HFFc6 (cell line): ENCODE measurements around the gene AATF. TPM values are rescaled to one million over a fixed set of nuclear protein-coding genes. Genes with fewer than 3 reads are reported as not detected.

Source experiments
- DNase-seq: peaks from one replicate; pipeline ENCODE4 v3.0.0-alpha.2; 2018
- H3K27ac Mint-ChIP-seq: 2 replicates; pipeline ENCODE4 v1.8.0; 2020; ENCODE audit warnings: mild to moderate bottlenecking, mixed read lengths
- H3K27me3 Mint-ChIP-seq: 2 replicates; pipeline ENCODE4 v1.8.0; 2021; ENCODE audit warnings: mild to moderate bottlenecking, moderate library complexity, mixed read lengths; ENCODE audit not compliant: insufficient read depth
- H3K36me3 Mint-ChIP-seq: 2 replicates; pipeline ENCODE4 v1.8.0; 2021; ENCODE audit warnings: low read depth, mixed read lengths
- H3K4me1 Mint-ChIP-seq: 2 replicates; pipeline ENCODE4 v1.8.0; 2020; ENCODE audit warnings: low read depth, mixed read lengths
- H3K4me3 Mint-ChIP-seq: 2 replicates; pipeline ENCODE4 v1.8.0; 2020; ENCODE audit warnings: mild to moderate bottlenecking, moderate library complexity, mixed read lengths
- H3K9me3 Mint-ChIP-seq: 2 replicates; pipeline ENCODE4 v1.8.0; 2020; ENCODE audit warnings: mild to moderate bottlenecking, mixed read lengths
- CTCF ChIP-seq: fragments of 200-600 bp; sonication (generic); IDR thresholded peaks from 2 replicates; pipeline ENCODE4 v1.5.0; 2021; ENCODE audit warnings: antibody characterized with exemption, mild to moderate bottlenecking
- total RNA-seq, 6 experiments: library from RNA; stranded (reverse); fragmentation: NEBNext Ultra II Directional; extraction: Animal tissue kit (Norgen Biotek cat#: 25700); gene quantifications; 2 replicates in 1 of 6; 3 replicates in 5 of 6; pipeline ENCODE4 v1.2.3, GENCODE V29; 2021

Gene AATF
- total RNA-seq, 6 experiments from 2014 or later, result 45.1 to 57.1 (median 52.7) TPM

- Mint-ChIP-seq H3K27me3 (no peaks in the 10 kb centered on the region), H3K27ac (no peak overlapping the region), H3K9me3 (no peaks in the 10 kb centered on the region), H3K4me1 (no peaks in the 10 kb centered on the region), H3K36me3 (no peaks in the 10 kb centered on the region), H3K4me3 (no peak overlapping the region)
- no peak for DNase-seq
- TF ChIP-seq CTCF, result no peak
These were observed 75.5 kb downstream of the AATF start for GRCh38 chr17:37024181-37024637.

GRCh38 chr17:37025238-37025637 is 76.5 kb downstream of the AATF start:
- DNase-seq, result no peak
- Mint-ChIP-seq H3K4me1 (no peaks in the 10 kb centered on the region), H3K27me3 (no peaks in the 10 kb centered on the region), H3K27ac (no peak overlapping the region), H3K4me3 (no peak overlapping the region), H3K9me3 (no peaks in the 10 kb centered on the region), H3K36me3 (no peaks in the 10 kb centered on the region)
- TF ChIP-seq CTCF, result no peak

GRCh38 chr17:37025847-37026530 is 77.2 kb downstream of the AATF start:
- H3K9me3 Mint-ChIP-seq, result no peaks in the 10 kb centered on the region
- H3K4me3 Mint-ChIP-seq, result no peak overlapping the region
- DNase-seq, result no peak
- H3K36me3 Mint-ChIP-seq, result no peaks in the 10 kb centered on the region
- no peak overlapping the region for H3K27ac Mint-ChIP-seq
- no peak for TF ChIP-seq CTCF
- no peaks in the 10 kb centered on the region for H3K27me3 Mint-ChIP-seq
- no peaks in the 10 kb centered on the region for H3K4me1 Mint-ChIP-seq

DNA sequence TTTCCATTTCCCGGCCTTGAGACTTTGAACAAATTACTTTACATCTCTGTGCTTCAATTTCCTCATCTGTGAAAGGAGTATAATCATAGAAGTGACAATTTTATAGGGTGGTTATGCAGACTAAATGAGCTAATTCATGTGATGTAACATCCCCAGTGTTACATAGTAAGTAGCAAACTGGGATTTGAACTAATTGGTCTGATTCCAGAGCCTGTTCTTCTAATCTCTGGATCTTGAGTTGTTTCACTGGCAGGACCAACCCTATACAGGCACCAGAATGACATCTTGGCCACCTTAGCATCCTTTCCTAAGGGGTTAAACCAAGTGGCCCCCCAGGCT is 77.7 kb downstream of the AATF start:
- no peak overlapping the region for H3K4me3 Mint-ChIP-seq
- no peak for TF ChIP-seq CTCF
- no peaks in the 10 kb centered on the region for H3K4me1 Mint-ChIP-seq
- DNase-seq, result no peak
- H3K36me3 Mint-ChIP-seq, result 0 out of 2 replicates have a peak, but pooled peaks cover 2% of the 10 kb centered on the region
- H3K9me3 Mint-ChIP-seq, result no peaks in the 10 kb centered on the region
- H3K27me3 Mint-ChIP-seq, result no peaks in the 10 kb centered on the region
- no peak overlapping the region for H3K27ac Mint-ChIP-seq

GRCh38 chr17:37028040-37028439 is 79.3 kb downstream of the AATF start:
- TF ChIP-seq CTCF, result no peak
- H3K27ac Mint-ChIP-seq, result no peak overlapping the region
- H3K9me3 Mint-ChIP-seq, result no peaks in the 10 kb centered on the region
- no peak for DNase-seq
- H3K4me1 Mint-ChIP-seq, result no peaks in the 10 kb centered on the region
- no peaks in the 10 kb centered on the region for H3K27me3 Mint-ChIP-seq
- H3K4me3 Mint-ChIP-seq, result no peak overlapping the region
- H3K36me3 Mint-ChIP-seq, result 0 out of 2 replicates have a peak, but pooled peaks cover 8% of the 10 kb centered on the region
